A549 (cell line): ENCODE results near the gene ATF1. TPM values are rescaled to one million over a fixed set of nuclear protein-coding genes. Genes with fewer than 3 reads are reported as not detected.

Experiments
- ATAC-seq, 2 experiments: fragments of 200-7000 bp in 1 of 2; fragments of >200 bp in 1 of 2; cut with Nextera tagmentation in 1 of 2; cut with Tn5 transposase in 1 of 2; 3 replicates each; pipeline versions ENCODE4 v1.8.0 to v1.9.1; 2018 to 2020; ENCODE audit warnings: mild to moderate bottlenecking in 1 of 2, moderate library complexity in 1 of 2
- CTCF ChIA-PET: fragments of 300-600 bp; sonication (Branson Sonifier 250); formaldehyde crosslinking; extraction: SDS; loops from one replicate; lab custom pipeline; 2021; ENCODE audit warnings: antibody characterized with exemption, inconsistent platforms; lab: Yijun Ruan, JAX
- POLR2A ChIA-PET: fragments of 350-600 bp; formaldehyde crosslinking; extraction: SDS; loops from one replicate; lab custom pipeline; 2021; ENCODE audit warnings: antibody characterized with exemption, inconsistent platforms; lab: Yijun Ruan, JAX
- DNase-seq, 2 experiments: peaks; one replicate each; pipeline versions ENCODE4 v3.0.0 to v3.0.0-alpha.2; 2011 to 2016; ENCODE audit warnings: low read depth in 1 of 2, low spot score in 1 of 2
- FAIRE-seq: peaks from 2 replicates; lab custom pipeline; 2011; peaks lifted over from hg19 to GRCh38; lab: Jason Lieb, UNC
- H3K27ac ChIP-seq, 2 experiments: fragments of >200 bp; sonication (Bioruptor Twin); formaldehyde crosslinking; 3 replicates each; pipeline ENCODE4 v1.5.1; 2016 to 2017
- H3K4me1 ChIP-seq: fragments of >200 bp; sonication (Bioruptor Twin); formaldehyde crosslinking; 3 replicates; pipeline ENCODE4 v1.6.1; 2016
- H3K4me2 ChIP-seq: fragments of >200 bp; sonication (Bioruptor Twin); formaldehyde crosslinking; 3 replicates; pipeline ENCODE4 v1.6.1; 2016
- H3K4me3 ChIP-seq: fragments of >200 bp; sonication (Bioruptor Twin); formaldehyde crosslinking; 3 replicates; pipeline ENCODE4 v1.5.1; 2016
- H3K9me3 ChIP-seq: fragments of >200 bp; sonication (Bioruptor Twin); formaldehyde crosslinking; 3 replicates; pipeline ENCODE4 v1.6.1; 2016
- BCL3 ChIP-seq: fragments of >200 bp; sonication (Bioruptor Twin); formaldehyde crosslinking; IDR thresholded peaks from 3 replicates; pipeline ENCODE4 v1.6.1; 2016
- EHF ChIP-seq: fragments of 250-450 bp; sonication (Bioruptor Pico); IDR thresholded peaks from 2 replicates; pipeline ENCODE4 v1.5.0; 2020; ENCODE audit warnings: mild to moderate bottlenecking
- EHMT2 ChIP-seq: fragments of 200-600 bp; sonication (generic); IDR thresholded peaks from 2 replicates; pipeline ENCODE4 v1.6.1; 2016; ENCODE audit warnings: antibody characterized with exemption, low read depth, mild to moderate bottlenecking, moderate library complexity
- ELK1 ChIP-seq: fragments of 150-350 bp; IDR thresholded peaks from 2 replicates; pipeline ENCODE4 v1.6.1; 2014; ENCODE audit warnings: low read depth, mild to moderate bottlenecking, low read length
- FOXS1 ChIP-seq: fragments of 250-450 bp; sonication (Bioruptor Pico); IDR thresholded peaks from 2 replicates; pipeline ENCODE4 v1.5.0; 2020; ENCODE audit warnings: mild to moderate bottlenecking, moderate library complexity
- GATA3 ChIP-seq: IDR thresholded peaks from 2 replicates; pipeline ENCODE4 v1.6.1; 2012; ENCODE audit warnings: borderline replicate concordance
- HES2 ChIP-seq: fragments of >200 bp; sonication (Bioruptor Twin); formaldehyde crosslinking; IDR thresholded peaks from 2 replicates; pipeline ENCODE4 v1.6.1; 2016
- HEYL ChIP-seq: fragments of 250-450 bp; sonication (Bioruptor Pico); IDR thresholded peaks from 2 replicates; pipeline ENCODE4 v1.8.0; 2021; ENCODE audit warnings: mild to moderate bottlenecking, moderate library complexity
- HOXA7 ChIP-seq: fragments of 250-450 bp; sonication (Bioruptor Pico); IDR thresholded peaks from 2 replicates; pipeline ENCODE4 v1.5.0; 2020; ENCODE audit warnings: mild to moderate bottlenecking, moderate library complexity
- HOXB13 ChIP-seq: fragments of 250-450 bp; sonication (Bioruptor Pico); IDR thresholded peaks from 2 replicates; pipeline ENCODE4 v1.5.0; 2020; ENCODE audit warnings: low read depth, mild to moderate bottlenecking, moderate library complexity
- MAX ChIP-seq: IDR thresholded peaks from 2 replicates; pipeline ENCODE4 v1.6.1; 2012
- RAD21 ChIP-seq, 2 experiments: fragments of >200 bp in 1 of 2; sonication (Bioruptor Twin) in 1 of 2; formaldehyde crosslinking in 1 of 2; IDR thresholded peaks in 1 of 2; conservative IDR thresholded peaks in 1 of 2; 2 replicates in 1 of 2; 3 replicates in 1 of 2; pipeline ENCODE4 v1.6.1; 2012 to 2018; ENCODE audit warnings: inconsistent platforms in 1 of 2
- RARB ChIP-seq: fragments of 250-450 bp; sonication (Bioruptor Pico); IDR thresholded peaks from 2 replicates; pipeline ENCODE4 v1.8.0; 2021; ENCODE audit warnings: mild to moderate bottlenecking, moderate library complexity
- REST ChIP-seq: fragments of 200-600 bp; sonication (generic); IDR thresholded peaks from 2 replicates; pipeline ENCODE4 v1.6.1; 2016; ENCODE audit warnings: antibody characterized with exemption, mild to moderate bottlenecking, moderate library complexity
- RNF2 ChIP-seq: fragments of 200-600 bp; sonication (generic); IDR thresholded peaks from 2 replicates; pipeline ENCODE4 v1.6.1; 2016; ENCODE audit warnings: low read depth, mild to moderate bottlenecking, antibody characterized with exemption, moderate library complexity, borderline replicate concordance
- TP53 ChIP-seq: fragments of 250-450 bp; sonication (Bioruptor Pico); IDR thresholded peaks from 2 replicates; pipeline ENCODE4 v1.5.0; 2021; ENCODE audit warnings: mild to moderate bottlenecking, moderate library complexity
- USF2 ChIP-seq: fragments of 450-650 bp; IDR thresholded peaks from 2 replicates; pipeline ENCODE4 v1.6.1; 2014; ENCODE audit warnings: antibody characterized with exemption
- ZFP36 ChIP-seq: fragments of 450-650 bp; IDR thresholded peaks from 2 replicates; pipeline ENCODE4 v1.6.1; 2014; ENCODE audit warnings: borderline replicate concordance; ENCODE audit not compliant: partially characterized antibody
- WGBS: methylation state at CpG from one replicate; pipeline ENCODE4 v1.1.6; 2017; ENCODE audit errors: missing lambda C conversion rate; 5-methylcytosine and 5-hydroxymethylcytosine counted together
- polyA plus RNA-seq, 4 experiments: library from polyadenylated mRNA; depleted of rRNA in 3 of 4; stranded (reverse); fragments of >200 nt; fragmentation: RNase III in 1 of 4; extraction: RNeasy Plus Mini Kit Qiagen cat#74134 plus additional on column Dnase treatment in 1 of 4; gene quantifications; 2 replicates in 3 of 4; 3 replicates in 1 of 4; pipeline ENCODE4 v1.2.3, GENCODE V29; 2011 to 2017

The ATF1 gene
- polyA plus RNA-seq, 2 of the 4 experiments (the other 2 are of a cell fraction) = 34.2 to 77.1 TPM

GRCh38 chr12:50786498-50787231 lies 22.8 kb downstream of the ATF1 start (continued):
- TF ChIP-seq BCL3 = peak; percentile 82; the same call in 1 of the 3 replicates
- TF ChIP-seq HES2 = peak; percentile 58; the same call in 1 of the 2 replicates
- TF ChIP-seq RAD21 (conservative IDR thresholded peaks at IDR 0.05 in 1 of 2, IDR thresholded peaks at IDR 0.05 in 1 of 2) = peak in 1 of 2 experiments; percentile 1; a peak in 2 of 5 replicates
- peak; percentile 74; the same call in 1 of the 2 replicates for TF ChIP-seq HEYL (CRISPR knock-in tag)
- TF ChIP-seq RARB (CRISPR knock-in tag) = no peak
- peak; percentile 51 for TF ChIP-seq HOXB13
- TF ChIP-seq EHF (CRISPR knock-in tag) = peak; percentile 46; the same call in 1 of the 2 replicates

- H3K4me2 ChIP-seq = peak overlapping the region; percentile 79
- no peak for DNase-seq
- no peak for ATAC-seq
- ChIA-PET CTCF (interaction anchor here (0.5 to 3.1 kb wide), 8 partner anchors 11 to 273 kb away, joined by 3 to 18 read pairs (median 4); no protein-coding TSS in a partner anchor), POLR2A (interaction anchor here (1.2 kb wide), 1 partner anchor 23 kb away, joined by 14 read pairs; the partner anchor contains the start of gene ATF1)
- H3K9me3 ChIP-seq = peaks cover 8% of the 10 kb centered on the region; the same call in 1 of the 3 replicates
- no peak overlapping the region for H3K4me3 ChIP-seq
- peaks cover 52% of the 10 kb centered on the region for H3K4me1 ChIP-seq
- WGBS = 93% methylated on average over 2 of the region's 2 CpGs
- H3K27ac ChIP-seq = peak overlapping the region; percentile 51 to 83
- TF ChIP-seq ELK1 (no peak), USF2 (peak; percentile 13; the same call in 1 of the 2 replicates), ZFP36 (no peak), REST (no peak), TP53 (0 out of 2 replicates have a peak, but pooled peaks have one; percentile 48), EHMT2 (no peak), EHF (CRISPR knock-in tag) (no peak), FOXS1 (CRISPR knock-in tag) (peak; percentile 37; the same call in 1 of the 2 replicates), HEYL (CRISPR knock-in tag) (peak; percentile 44; the same call in 1 of the 2 replicates), MAX (no peak), HOXA7 (CRISPR knock-in tag) (0 out of 2 replicates have a peak, but pooled peaks have one; percentile 56), RNF2 (no peak), GATA3 (no peak), HOXB13 (no peak)
- FAIRE-seq = no peak
Measured at GRCh38 chr12:50787618-50788017, 23.7 kb downstream of the ATF1 start.
